VCaP (cell line): Measurements from ENCODE around the gene STOX2.

Experiments
- H3K27ac ChIP-seq: fragments of 450-650 bp; 2 replicates; pipeline ENCODE4 v1.5.1; 2017
- CTCF ChIP-seq: fragments of 450-650 bp; conservative IDR thresholded peaks from 2 replicates; pipeline ENCODE4 v1.5.1; 2017; ENCODE audit warnings: mild to moderate bottlenecking, moderate library complexity

STOX2 gene

GRCh38 chr4:183875251-183875825 lies 29.8 kb upstream of the STOX2 start:
- H3K27ac ChIP-seq, result no peak overlapping the region
- TF ChIP-seq CTCF, result no peak

GRCh38 chr4:183876268-183876934 lies 28.7 kb upstream of the STOX2 start:
- no peak for TF ChIP-seq CTCF
- no peak overlapping the region for H3K27ac ChIP-seq

GRCh38 chr4:183878251-183878970 lies 26.7 kb upstream of the STOX2 start:
- no peak for TF ChIP-seq CTCF

GRCh38 chr4:183885205-183885720 lies 19.8 kb upstream of the STOX2 start:
- H3K27ac ChIP-seq, result no peak overlapping the region
- TF ChIP-seq CTCF, result no peak

More at GRCh38 chr4:183878251-183878970, 26.7 kb upstream of the STOX2 start:
- no peak overlapping the region for H3K27ac ChIP-seq

- no peak for TF ChIP-seq CTCF
Observed at GRCh38 chr4:183887351-183887750, 17.8 kb upstream of the STOX2 start.

GRCh38 chr4:183888564-183888963 lies 16.5 kb upstream of the STOX2 start:
- H3K27ac ChIP-seq, result no peak overlapping the region
- TF ChIP-seq CTCF, result no peak

More at GRCh38 chr4:183887351-183887750, 17.8 kb upstream of the STOX2 start:
- H3K27ac ChIP-seq, result no peak overlapping the region

GRCh38 chr4:183889190-183889589 lies 15.9 kb upstream of the STOX2 start:
- no peak for TF ChIP-seq CTCF
- no peak overlapping the region for H3K27ac ChIP-seq
